IMR-90 (cell line): ENCODE results near the gene TK2. TPM values are rescaled to one million over a fixed set of nuclear protein-coding genes. Genes with fewer than 3 reads are reported as not detected.

Experiments used
- ATAC-seq: fragments of 200-7000 bp; cut with Tn5 transposase; 2 replicates; pipeline ENCODE4 v1.9.1; 2020; ENCODE audit warnings: low read depth, mild to moderate bottlenecking, moderate library complexity
- BruUV-seq: library from RNA; stranded (reverse); fragments of 400-500 nt; replicated peaks from 2 replicates; lab custom pipeline; 2021; lab: Mats Ljungman, UMichigan
- CTCF ChIA-PET: fragments of 300-600 bp; formaldehyde crosslinking; extraction: SDS; loops from one replicate; lab custom pipeline; 2021; ENCODE audit warnings: antibody characterized with exemption; lab: Yijun Ruan, JAX
- POLR2A ChIA-PET: fragments of 300-600 bp; sonication (Branson Sonifier 250); formaldehyde crosslinking; loops from one replicate; lab custom pipeline; 2022; ENCODE audit warnings: antibody characterized with exemption; ENCODE audit not compliant: unreplicated experiment; lab: Charles Lee
- DNase-seq: peaks from one replicate; pipeline ENCODE4 v3.0.0; 2013
- H2AFZ ChIP-seq: replicated peaks from 2 replicates; pipeline ENCODE3; 2013; ENCODE audit warnings: low read length, mild to moderate bottlenecking; ENCODE audit not compliant: poor library complexity
- H2AK5ac ChIP-seq: 2 replicates; pipeline ENCODE4 v1.6.1; 2013; ENCODE audit warnings: low read depth, low read length, inconsistent platforms
- H2AK9ac ChIP-seq: replicated peaks from 2 replicates; pipeline ENCODE3; 2013; ENCODE audit warnings: mild to moderate bottlenecking, low read depth, low read length, moderate library complexity; ENCODE audit not compliant: poor library complexity
- H2BK120ac ChIP-seq: 2 replicates; pipeline ENCODE4 v1.6.1; 2013; ENCODE audit warnings: low read depth, low read length, inconsistent platforms
- H2BK15ac ChIP-seq: 3 replicates; pipeline ENCODE4 v1.6.1; 2013; ENCODE audit warnings: low read depth, low read length, inconsistent platforms
- H2BK20ac ChIP-seq: 2 replicates; pipeline ENCODE4 v1.6.1; 2013; ENCODE audit warnings: low read depth, mild to moderate bottlenecking, inconsistent platforms, low read length, moderate library complexity
- H2BK5ac ChIP-seq: 2 replicates; pipeline ENCODE4 v1.6.1; 2013; ENCODE audit warnings: mild to moderate bottlenecking, low read depth, low read length, inconsistent platforms; ENCODE audit not compliant: poor library complexity, severe bottlenecking
- H3K14ac ChIP-seq: replicated peaks from 2 replicates; pipeline ENCODE4 v1.6.1; 2013; ENCODE audit warnings: low read depth, low read length, inconsistent platforms
- H3K18ac ChIP-seq: 2 replicates; pipeline ENCODE4 v1.6.1; 2013; ENCODE audit warnings: low read depth, low read length, control low read depth
- H3K23ac ChIP-seq: 2 replicates; pipeline ENCODE4 v1.6.1; 2013; ENCODE audit warnings: low read depth, low read length, inconsistent platforms
- H3K27ac ChIP-seq: 2 replicates; pipeline ENCODE4 v1.5.1; 2013; ENCODE audit warnings: mild to moderate bottlenecking, control low read depth, low read length; ENCODE audit not compliant: insufficient read depth
- H3K27me3 ChIP-seq: 2 replicates; pipeline ENCODE4 v1.6.1; 2013; ENCODE audit warnings: low read length; ENCODE audit not compliant: control insufficient read depth, insufficient read depth
- H3K36me3 ChIP-seq: 2 replicates; pipeline ENCODE4 v1.6.1; 2013; ENCODE audit warnings: low read length, mixed read lengths; ENCODE audit not compliant: control insufficient read depth, insufficient read depth
- H3K4ac ChIP-seq: 2 replicates; pipeline ENCODE4 v1.6.1; 2013; ENCODE audit warnings: low read depth, low read length, inconsistent platforms
- H3K4me1 ChIP-seq: 2 replicates; pipeline ENCODE4 v1.6.1; 2013; ENCODE audit warnings: low read length, mixed read lengths; ENCODE audit not compliant: control insufficient read depth, insufficient read depth
- H3K4me2 ChIP-seq: 2 replicates; pipeline ENCODE4 v1.6.1; 2013; ENCODE audit warnings: low read depth, mild to moderate bottlenecking, control low read depth, low read length, moderate library complexity
- H3K4me3 ChIP-seq: 2 replicates; pipeline ENCODE4 v1.5.1; 2013; ENCODE audit warnings: low read depth, mild to moderate bottlenecking, control low read depth, low read length, moderate library complexity; ENCODE audit not compliant: insufficient read depth
- H3K56ac ChIP-seq: 2 replicates; pipeline ENCODE4 v1.6.1; 2013; ENCODE audit warnings: low read length, inconsistent platforms; ENCODE audit not compliant: insufficient read depth; ENCODE audit errors: extremely low read depth
- H3K79me1 ChIP-seq, 2 experiments: 2 replicates each; pipeline ENCODE4 v1.6.1; 2013; ENCODE audit warnings: low read length in 2 of 2, inconsistent platforms in 1 of 2, low read depth in 1 of 2
- H3K9ac ChIP-seq: 2 replicates; pipeline ENCODE4 v1.6.1; 2013; ENCODE audit warnings: low read depth, low read length, control low read depth
- H3K9me1 ChIP-seq: 2 replicates; pipeline ENCODE4 v1.6.1; 2013; ENCODE audit warnings: low read length, inconsistent platforms; ENCODE audit not compliant: insufficient read depth
- H3K9me3 ChIP-seq: 2 replicates; pipeline ENCODE4 v1.6.1; 2013; ENCODE audit warnings: low read length; ENCODE audit not compliant: control insufficient read depth, insufficient read depth
- H4K20me1 ChIP-seq: 2 replicates; pipeline ENCODE4 v1.6.1; 2013; ENCODE audit warnings: low read length, inconsistent platforms; ENCODE audit not compliant: insufficient read depth
- H4K5ac ChIP-seq: 2 replicates; pipeline ENCODE4 v1.6.1; 2013; ENCODE audit warnings: mild to moderate bottlenecking, low read depth, low read length, control low read depth
- H4K8ac ChIP-seq, 2 experiments: 2 replicates each; pipeline ENCODE4 v1.6.1; 2013; ENCODE audit warnings: low read depth in 2 of 2, low read length in 2 of 2, control low read depth in 1 of 2, inconsistent platforms in 1 of 2
- H4K91ac ChIP-seq: 2 replicates; pipeline ENCODE4 v1.6.1; 2013; ENCODE audit warnings: low read depth, low read length, inconsistent platforms; ENCODE audit not compliant: insufficient read depth
- BHLHE40 ChIP-seq: fragments of 150-350 bp; IDR thresholded peaks from 2 replicates; pipeline ENCODE4 v1.6.1; 2016; ENCODE audit warnings: mild to moderate bottlenecking, low read depth, low read length
- CEBPB ChIP-seq: IDR thresholded peaks from 2 replicates; pipeline ENCODE4 v1.6.1; 2012; ENCODE audit warnings: low read depth, low read length, improper control_type of control experiment
- CHD1 ChIP-seq: IDR thresholded peaks from 2 replicates; pipeline ENCODE4 v1.6.1; 2012; ENCODE audit warnings: low read depth, low read length, improper control_type of control experiment
- FOS ChIP-seq: fragments of 150-350 bp; IDR thresholded peaks from 2 replicates; pipeline ENCODE4 v1.6.1; 2016; ENCODE audit warnings: low read depth, low read length
- MAFK ChIP-seq: IDR thresholded peaks from 2 replicates; pipeline ENCODE4 v1.6.1; 2012; ENCODE audit warnings: low read depth, low read length, improper control_type of control experiment
- MAZ ChIP-seq: IDR thresholded peaks from 2 replicates; pipeline ENCODE4 v1.6.1; 2012; ENCODE audit warnings: low read depth, mild to moderate bottlenecking, low read length, improper control_type of control experiment, moderate library complexity, borderline replicate concordance
- MXI1 ChIP-seq: IDR thresholded peaks from 2 replicates; pipeline ENCODE4 v1.6.1; 2012; ENCODE audit warnings: low read depth, mild to moderate bottlenecking, low read length, moderate library complexity, borderline replicate concordance
- NFE2L2 ChIP-seq: fragments of 150-350 bp; IDR thresholded peaks from 2 replicates; pipeline ENCODE4 v1.6.1; 2016; ENCODE audit warnings: low read depth, mild to moderate bottlenecking, low read length
- POLR2A ChIP-seq: IDR thresholded peaks from 2 replicates; pipeline ENCODE4 v1.6.1; 2012; ENCODE audit warnings: mild to moderate bottlenecking, low read depth, low read length
- RAD21 ChIP-seq: IDR thresholded peaks from 2 replicates; pipeline ENCODE4 v1.6.1; 2012; ENCODE audit warnings: low read length, improper control_type of control experiment
- RCOR1 ChIP-seq: IDR thresholded peaks from 2 replicates; pipeline ENCODE4 v1.6.1; 2012; ENCODE audit warnings: mild to moderate bottlenecking, low read length, improper control_type of control experiment; ENCODE audit not compliant: insufficient replicate concordance
- RFX5 ChIP-seq: IDR thresholded peaks from 2 replicates; pipeline ENCODE4 v1.8.0; 2012; ENCODE audit warnings: low read depth, mild to moderate bottlenecking, low read length, moderate library complexity
- SMC3 ChIP-seq: fragments of 150-350 bp; IDR thresholded peaks from 2 replicates; pipeline ENCODE4 v1.6.1; 2016; ENCODE audit warnings: low read depth, mild to moderate bottlenecking, antibody characterized with exemption, low read length, moderate library complexity
- WGBS, 2 experiments: methylation state at CpG; one replicate each; pipeline versions ENCODE4 v1.1.5 to v1.1.7; 2013; ENCODE audit warnings: missing lambda C conversion rate in 2 of 2; ENCODE audit not compliant: insufficient read length in 1 of 2; ENCODE audit errors: extremely low coverage in 2 of 2; 5-methylcytosine and 5-hydroxymethylcytosine counted together
- dilution Hi-C: fragments of 300-500 bp; cut with HindIII; formaldehyde crosslinking; loops from one replicate; pipeline ENCODE4 v1.14.3; 2018; ENCODE audit warnings: low sequenced_read_pairs; ENCODE audit not compliant: unreplicated experiment
- in situ Hi-C: fragments of 300-500 bp; cut with MboI; formaldehyde crosslinking; loops from 3 replicates; pipeline ENCODE4 v1.14.3; 2019; ENCODE audit warnings: low sequenced_read_pairs, inconsistent platforms, mixed read lengths
- intact Hi-C: fragments of 100-400 bp; cut with micrococcal nuclease; formaldehyde crosslinking; loops from 2 replicates; pipeline ENCODE4 v1.10.0; 2022
- polyA plus RNA-seq, 3 experiments: library from polyadenylated mRNA; depleted of rRNA; stranded (reverse); fragments of >200 nt; gene quantifications; 2 replicates each; pipeline ENCODE4 v1.2.3, GENCODE V29; 2012; ENCODE audit warnings: low replicate concordance in 1 of 3
- total RNA-seq: library from RNA; depleted of rRNA; stranded (reverse); fragments of >200 nt; gene quantifications from 2 replicates; pipeline ENCODE4 v1.2.3, GENCODE V29; 2012
- TF ChIP-seq, protein P1 (sequence below): conservative IDR thresholded peaks from 2 replicates; pipeline ENCODE4 v1.5.1; 2012; ENCODE audit warnings: mild to moderate bottlenecking, low read depth, low read length, improper control_type of control experiment
- TF ChIP-seq, protein P2 (sequence below): fragments of 150-350 bp; IDR thresholded peaks from 2 replicates; pipeline ENCODE4 v1.6.1; 2016; ENCODE audit warnings: low read depth, mild to moderate bottlenecking, low read length, moderate library complexity, borderline replicate concordance
- TF ChIP-seq, protein P3 (sequence below): fragments of 150-350 bp; IDR thresholded peaks from 2 replicates; pipeline ENCODE4 v1.6.1; 2017; ENCODE audit warnings: mild to moderate bottlenecking, antibody characterized with exemption, low read length, low read depth

The TK2 gene
- total and polyA plus RNA-seq, 2 of the 4 experiments (the other 2 are of a cell fraction): 14.7 to 16.5 TPM

DNA sequence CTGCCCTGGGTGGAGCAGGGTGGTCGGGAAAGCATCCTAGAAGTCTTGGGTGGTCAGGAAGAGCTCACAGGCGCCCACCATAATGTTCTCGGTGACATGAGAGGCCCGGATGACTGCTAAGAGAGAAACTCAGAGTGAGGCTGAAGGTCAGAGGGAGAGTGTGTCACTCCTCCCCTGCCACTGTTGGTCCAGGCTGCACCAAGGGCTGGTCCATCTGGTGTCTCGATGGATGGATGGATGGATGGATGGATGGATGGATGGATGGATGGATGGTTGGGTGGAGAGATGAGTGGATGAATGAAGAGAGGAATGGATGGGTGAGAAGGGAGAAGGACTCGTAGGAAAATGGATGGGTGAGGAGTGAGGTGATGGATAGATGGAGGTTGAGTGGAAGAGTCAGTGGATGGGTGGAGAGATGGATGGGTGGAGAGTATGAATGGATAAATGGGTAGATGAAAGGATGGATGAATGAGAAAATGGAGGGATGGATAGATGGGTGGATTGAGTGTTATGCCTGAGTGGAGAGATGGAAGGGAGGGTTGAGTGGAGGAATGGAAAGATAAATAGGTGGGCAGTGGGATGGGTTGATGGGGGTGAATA is 79.9 kb downstream of the TK2 start:
- H3K27ac ChIP-seq: no peak overlapping the region
- no peak overlapping the region for H3K4me2 ChIP-seq
- no peak overlapping the region for H2BK20ac ChIP-seq
- H4K5ac ChIP-seq: no peak overlapping the region
- CTCF ChIA-PET: interaction anchor here (0.6 kb wide), 1 partner anchor 1031 kb away, joined by 3 read pairs; no protein-coding TSS in a partner anchor
- no peak overlapping the region for H2AK9ac ChIP-seq
- H3K79me1 ChIP-seq: no peaks in the 10 kb centered on the region
- H3K23ac ChIP-seq: no peak overlapping the region
- intact Hi-C loops (no loop called here), dilution Hi-C loops (no loop called here), in situ Hi-C loops (no loop called here)
- no peak overlapping the region for H2BK120ac ChIP-seq
- peaks cover 40% of the 10 kb centered on the region for H3K27me3 ChIP-seq
- POLR2A ChIA-PET: no interaction called here
- peaks cover 5% of the 10 kb centered on the region; the same call in 1 of the 2 replicates for H3K9me3 ChIP-seq
- no peaks in the 10 kb centered on the region for H3K4me1 ChIP-seq
- H3K18ac ChIP-seq: no peak overlapping the region
- H3K4me3 ChIP-seq: no peak overlapping the region
- WGBS, 2 experiments: 53 to 100% methylated on average over 1 to 5 of the region's 6 CpGs
- H2BK5ac ChIP-seq: no peak overlapping the region
- H3K9me1 ChIP-seq: no peaks in the 10 kb centered on the region
- no peak overlapping the region for H4K8ac ChIP-seq
- H3K9ac ChIP-seq: no peak overlapping the region
- no TSS peak for BruUV-seq
- H3K4ac ChIP-seq: no peak overlapping the region
- DNase-seq (no peak), ATAC-seq (no peak)
- H2AFZ ChIP-seq: no peak overlapping the region
- H3K36me3 ChIP-seq: no peaks in the 10 kb centered on the region
- no peak overlapping the region for H2BK15ac ChIP-seq
- TF ChIP-seq RAD21: no peak
- no peak for TF ChIP-seq FOS
- no peak for TF ChIP-seq CEBPB
- no peak for TF ChIP-seq MAFK
- TF ChIP-seq POLR2A: no peak
- TF ChIP-seq MAZ: no peak
- TF ChIP-seq CHD1: no peak
- no peak for TF ChIP-seq RCOR1
- no peak for TF ChIP-seq MXI1
- TF ChIP-seq, protein P1, sequence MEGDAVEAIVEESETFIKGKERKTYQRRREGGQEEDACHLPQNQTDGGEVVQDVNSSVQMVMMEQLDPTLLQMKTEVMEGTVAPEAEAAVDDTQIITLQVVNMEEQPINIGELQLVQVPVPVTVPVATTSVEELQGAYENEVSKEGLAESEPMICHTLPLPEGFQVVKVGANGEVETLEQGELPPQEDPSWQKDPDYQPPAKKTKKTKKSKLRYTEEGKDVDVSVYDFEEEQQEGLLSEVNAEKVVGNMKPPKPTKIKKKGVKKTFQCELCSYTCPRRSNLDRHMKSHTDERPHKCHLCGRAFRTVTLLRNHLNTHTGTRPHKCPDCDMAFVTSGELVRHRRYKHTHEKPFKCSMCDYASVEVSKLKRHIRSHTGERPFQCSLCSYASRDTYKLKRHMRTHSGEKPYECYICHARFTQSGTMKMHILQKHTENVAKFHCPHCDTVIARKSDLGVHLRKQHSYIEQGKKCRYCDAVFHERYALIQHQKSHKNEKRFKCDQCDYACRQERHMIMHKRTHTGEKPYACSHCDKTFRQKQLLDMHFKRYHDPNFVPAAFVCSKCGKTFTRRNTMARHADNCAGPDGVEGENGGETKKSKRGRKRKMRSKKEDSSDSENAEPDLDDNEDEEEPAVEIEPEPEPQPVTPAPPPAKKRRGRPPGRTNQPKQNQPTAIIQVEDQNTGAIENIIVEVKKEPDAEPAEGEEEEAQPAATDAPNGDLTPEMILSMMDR: no peak
- no peak for TF ChIP-seq RFX5
- no peak for TF ChIP-seq BHLHE40
- no peak for TF ChIP-seq NFE2L2
- TF ChIP-seq, protein P2, sequence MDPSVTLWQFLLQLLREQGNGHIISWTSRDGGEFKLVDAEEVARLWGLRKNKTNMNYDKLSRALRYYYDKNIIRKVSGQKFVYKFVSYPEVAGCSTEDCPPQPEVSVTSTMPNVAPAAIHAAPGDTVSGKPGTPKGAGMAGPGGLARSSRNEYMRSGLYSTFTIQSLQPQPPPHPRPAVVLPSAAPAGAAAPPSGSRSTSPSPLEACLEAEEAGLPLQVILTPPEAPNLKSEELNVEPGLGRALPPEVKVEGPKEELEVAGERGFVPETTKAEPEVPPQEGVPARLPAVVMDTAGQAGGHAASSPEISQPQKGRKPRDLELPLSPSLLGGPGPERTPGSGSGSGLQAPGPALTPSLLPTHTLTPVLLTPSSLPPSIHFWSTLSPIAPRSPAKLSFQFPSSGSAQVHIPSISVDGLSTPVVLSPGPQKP: no peak
- no peak for TF ChIP-seq SMC3
- TF ChIP-seq, protein P3, sequence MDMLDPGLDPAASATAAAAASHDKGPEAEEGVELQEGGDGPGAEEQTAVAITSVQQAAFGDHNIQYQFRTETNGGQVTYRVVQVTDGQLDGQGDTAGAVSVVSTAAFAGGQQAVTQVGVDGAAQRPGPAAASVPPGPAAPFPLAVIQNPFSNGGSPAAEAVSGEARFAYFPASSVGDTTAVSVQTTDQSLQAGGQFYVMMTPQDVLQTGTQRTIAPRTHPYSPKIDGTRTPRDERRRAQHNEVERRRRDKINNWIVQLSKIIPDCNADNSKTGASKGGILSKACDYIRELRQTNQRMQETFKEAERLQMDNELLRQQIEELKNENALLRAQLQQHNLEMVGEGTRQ: no peak
- no peaks in the 10 kb centered on the region for H4K20me1 ChIP-seq
- no peak overlapping the region for H4K91ac ChIP-seq
- H3K56ac ChIP-seq: no peak overlapping the region
- H3K14ac ChIP-seq: no peak overlapping the region
- no peak overlapping the region for H2AK5ac ChIP-seq
